ENCODE data around the gene C11orf54. TPM values are rescaled to one million over a fixed set of nuclear protein-coding genes. Genes with fewer than 3 reads are reported as not detected.

The C11orf54 gene
- polyA plus RNA-seq, 3 donors, result 8.3 to 23.6 (median 14.1) TPM

GRCh38 chr11:93729129-93729616 lies 12.3 kb upstream of the C11orf54 start:
- WGBS (ENCODE audit: insufficient coverage), result 100% methylated on average over 3 of the region's 5 CpGs
- peaks cover 40% of the 10 kb centered on the region for H4K20me1 ChIP-seq (ENCODE audit: insufficient read depth, low read length)
- intact Hi-C loops (cut with micrococcal nuclease), result no loop called here
- no peak overlapping the region for H2AFZ ChIP-seq (ENCODE audit: insufficient read depth, low read depth, low read length, poor library complexity, severe bottlenecking)
- no peak overlapping the region for H3K4me3 ChIP-seq (replicated peaks in 1 of 3; ENCODE audit: low read depth in 2 of 3, low read length in 3 of 3)
- H3K4me1 ChIP-seq (ENCODE audit: control insufficient read depth in 1 of 2, insufficient read depth in 2 of 2, low read length in 2 of 2), result no peaks in the 10 kb centered on the region
- no peak for DNase-seq
- no peak overlapping the region for H3K4me2 ChIP-seq (replicated peaks; ENCODE audit: extremely low read depth, low read length, poor library complexity, severe bottlenecking)
- no peaks in the 10 kb centered on the region for H3K9me3 ChIP-seq (replicated peaks in 1 of 2; ENCODE audit: control insufficient read depth in 1 of 2, insufficient read depth in 1 of 2, low read length in 2 of 2)
- H3K27me3 ChIP-seq (ENCODE audit: control insufficient read depth in 2 of 2, insufficient read depth in 2 of 2, low read length in 2 of 2), result no peaks in the 10 kb centered on the region
- no peak for TF ChIP-seq CTCF (IDR thresholded peaks at IDR 0.05)
- no peaks in the 10 kb centered on the region for H3K79me2 ChIP-seq (ENCODE audit: insufficient read depth, low read length)
- H3K4me1 Mint-ChIP-seq, result peaks cover under 1% of the 10 kb centered on the region
- no peaks in the 10 kb centered on the region for H3K9me3 Mint-ChIP-seq
- H3K9ac ChIP-seq (ENCODE audit: insufficient read depth, low read length, poor library complexity, severe bottlenecking), result no peak overlapping the region
- H3K36me3 Mint-ChIP-seq, result peaks cover 65 to 88% of the 10 kb centered on the region in 2 donors
- H3K27ac Mint-ChIP-seq, result peak overlapping the region in 1 of 7 donors; percentile 17
- peaks cover 87 to 100% of the 10 kb centered on the region in 2 donors for H3K36me3 ChIP-seq (replicated peaks in 1 of 2; ENCODE audit: control insufficient read depth in 1 of 2, insufficient read depth in 2 of 2, low read length in 2 of 2)
- no peaks in the 10 kb centered on the region for H3K27me3 Mint-ChIP-seq (ENCODE audit: low read depth in 3 of 3)
- no peak overlapping the region for H3K4me3 Mint-ChIP-seq
- H3K27ac ChIP-seq (ENCODE audit: low read depth in 1 of 2, low read length in 2 of 2), result peak overlapping the region in 1 of 2 donors; percentile 28

GRCh38 chr11:93730108-93731107 lies 11.1 kb upstream of the C11orf54 start:
- H3K4me1 ChIP-seq (ENCODE audit: control insufficient read depth in 1 of 2, insufficient read depth in 2 of 2, low read length in 2 of 2), result no peaks in the 10 kb centered on the region
- H3K4me2 ChIP-seq (replicated peaks; ENCODE audit: extremely low read depth, low read length, poor library complexity, severe bottlenecking), result no peak overlapping the region
- Mint-ChIP-seq H3K9me3 (no peaks in the 10 kb centered on the region), H3K36me3 (peaks cover 72 to 90% of the 10 kb centered on the region in 2 donors), H3K4me3 (no peak overlapping the region), H3K4me1 (peaks cover 9% of the 10 kb centered on the region), H3K27me3 (ENCODE audit: low read depth in 3 of 3) (no peaks in the 10 kb centered on the region), H3K27ac (peak overlapping the region in 2 of 7 donors; percentile 26 to 41)
- peaks cover 91 to 100% of the 10 kb centered on the region in 2 donors for H3K36me3 ChIP-seq (replicated peaks in 1 of 2; ENCODE audit: control insufficient read depth in 1 of 2, insufficient read depth in 2 of 2, low read length in 2 of 2)
- intact Hi-C loops (cut with micrococcal nuclease), result no loop called here
- peaks cover 10% of the 10 kb centered on the region for H3K79me2 ChIP-seq (ENCODE audit: insufficient read depth, low read length)
- H3K27me3 ChIP-seq (ENCODE audit: control insufficient read depth in 2 of 2, insufficient read depth in 2 of 2, low read length in 2 of 2), result no peaks in the 10 kb centered on the region
- no peak for DNase-seq
- peak overlapping the region in 1 of 2 donors; percentile 28 for H3K27ac ChIP-seq (ENCODE audit: low read depth in 1 of 2, low read length in 2 of 2)
- peaks cover 52% of the 10 kb centered on the region for H4K20me1 ChIP-seq (ENCODE audit: insufficient read depth, low read length)
- H3K9me3 ChIP-seq (replicated peaks in 1 of 2; ENCODE audit: control insufficient read depth in 1 of 2, insufficient read depth in 1 of 2, low read length in 2 of 2), result no peaks in the 10 kb centered on the region
- no peak overlapping the region for H3K4me3 ChIP-seq (replicated peaks in 1 of 3; ENCODE audit: low read depth in 2 of 3, low read length in 3 of 3)
- TF ChIP-seq CTCF (IDR thresholded peaks at IDR 0.05), result no peak
- WGBS (ENCODE audit: insufficient coverage), result 100% methylated on average over 1 of the region's 5 CpGs
- H3K9ac ChIP-seq (ENCODE audit: insufficient read depth, low read length, poor library complexity, severe bottlenecking), result no peak overlapping the region
- no peak overlapping the region for H2AFZ ChIP-seq (ENCODE audit: insufficient read depth, low read depth, low read length, poor library complexity, severe bottlenecking)

All from CD14-positive monocyte (primary cell).